HG03060 (cell line): ENCODE results near the gene CDH9.

ENCODE experiments used
- ATAC-seq: cut with Tn5 transposase; IDR thresholded peaks from one replicate; pipeline ENCODE4 v1.9.1; 2021; ENCODE audit warnings: low read depth, moderate number of reproducible peaks; ENCODE audit not compliant: unreplicated experiment

Gene CDH9

GRCh38 chr5:26833596-26833995 is 204.8 kb downstream of the CDH9 start:
- no peak for ATAC-seq
